ENCODE data around the gene ACYP2. TPM values are rescaled to one million over a fixed set of nuclear protein-coding genes. Genes with fewer than 3 reads are reported as not detected.

The ACYP2 gene
- total RNA-seq, 3 donors from 2014 or later = 19.3 to 39.2 (median 27.8) TPM

- Histone ChIP-seq H3K27me3 (no peaks in the 10 kb centered on the region), H3K36me3 (no peaks in the 10 kb centered on the region), H3K4me1 (no peaks in the 10 kb centered on the region), H3K9me3 (peaks cover 0 to 10% of the 10 kb centered on the region in 2 donors), H3K27ac (no peak overlapping the region), H3K4me3 (no peak overlapping the region)
- no peak for DNase-seq (ENCODE audit: low spot score in 2 of 2)
- intact Hi-C loops (cut with DNase I; ENCODE audit: low total_unique reads) = no loop called here
- TF ChIP-seq, protein P1, sequence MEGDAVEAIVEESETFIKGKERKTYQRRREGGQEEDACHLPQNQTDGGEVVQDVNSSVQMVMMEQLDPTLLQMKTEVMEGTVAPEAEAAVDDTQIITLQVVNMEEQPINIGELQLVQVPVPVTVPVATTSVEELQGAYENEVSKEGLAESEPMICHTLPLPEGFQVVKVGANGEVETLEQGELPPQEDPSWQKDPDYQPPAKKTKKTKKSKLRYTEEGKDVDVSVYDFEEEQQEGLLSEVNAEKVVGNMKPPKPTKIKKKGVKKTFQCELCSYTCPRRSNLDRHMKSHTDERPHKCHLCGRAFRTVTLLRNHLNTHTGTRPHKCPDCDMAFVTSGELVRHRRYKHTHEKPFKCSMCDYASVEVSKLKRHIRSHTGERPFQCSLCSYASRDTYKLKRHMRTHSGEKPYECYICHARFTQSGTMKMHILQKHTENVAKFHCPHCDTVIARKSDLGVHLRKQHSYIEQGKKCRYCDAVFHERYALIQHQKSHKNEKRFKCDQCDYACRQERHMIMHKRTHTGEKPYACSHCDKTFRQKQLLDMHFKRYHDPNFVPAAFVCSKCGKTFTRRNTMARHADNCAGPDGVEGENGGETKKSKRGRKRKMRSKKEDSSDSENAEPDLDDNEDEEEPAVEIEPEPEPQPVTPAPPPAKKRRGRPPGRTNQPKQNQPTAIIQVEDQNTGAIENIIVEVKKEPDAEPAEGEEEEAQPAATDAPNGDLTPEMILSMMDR (IDR thresholded peaks at IDR 0.05) = no peak
- TF ChIP-seq POLR2AphosphoS5 (IDR thresholded peaks at IDR 0.05) (no peak), POLR2A (IDR thresholded peaks at IDR 0.05) (no peak)
These were observed 152.2 kb downstream of the ACYP2 start for GRCh38 chr2:54267577-54267976.

DNA sequence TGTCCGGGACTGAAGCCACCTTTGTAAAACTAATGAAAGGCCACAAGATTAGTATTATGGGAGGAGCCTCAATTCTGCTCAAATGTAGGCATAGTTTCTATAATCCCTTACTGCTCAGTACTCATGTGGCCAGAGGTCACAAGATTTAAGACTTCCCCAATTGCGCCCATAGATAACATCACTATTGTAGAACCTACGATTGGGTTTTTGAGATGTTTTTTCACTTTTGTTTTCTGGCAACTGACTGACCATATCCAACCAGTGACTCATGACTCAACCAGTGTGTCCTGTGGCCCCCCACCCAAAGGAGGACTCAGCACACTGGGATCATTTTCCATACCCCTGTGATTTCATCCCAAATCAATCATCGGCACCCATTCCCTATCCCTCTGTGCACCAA is 155.8 kb downstream of the ACYP2 start:
- no peaks in the 10 kb centered on the region for H3K4me1 ChIP-seq
- DNase-seq (ENCODE audit: low spot score in 2 of 2) = no peak
- TF ChIP-seq POLR2A (IDR thresholded peaks at IDR 0.05) = no peak
- no peak for TF ChIP-seq POLR2AphosphoS5 (IDR thresholded peaks at IDR 0.05)
- TF ChIP-seq, protein P1 (IDR thresholded peaks at IDR 0.05) = no peak
- intact Hi-C loops (cut with DNase I; ENCODE audit: low total_unique reads) = no loop called here
- no peak overlapping the region for H3K4me3 ChIP-seq
- H3K36me3 ChIP-seq = no peaks in the 10 kb centered on the region
- no peaks in the 10 kb centered on the region for H3K27me3 ChIP-seq
- H3K9me3 ChIP-seq = no peaks in the 10 kb centered on the region
- H3K27ac ChIP-seq = no peak overlapping the region

- Histone ChIP-seq H3K27ac (no peak overlapping the region), H3K4me1 (no peaks in the 10 kb centered on the region), H3K36me3 (no peaks in the 10 kb centered on the region), H3K4me3 (no peak overlapping the region), H3K9me3 (no peaks in the 10 kb centered on the region), H3K27me3 (no peaks in the 10 kb centered on the region)
- TF ChIP-seq POLR2AphosphoS5 (IDR thresholded peaks at IDR 0.05) (no peak), POLR2A (IDR thresholded peaks at IDR 0.05) (no peak)
- TF ChIP-seq, protein P1 (IDR thresholded peaks at IDR 0.05) = no peak
- intact Hi-C loops (cut with DNase I; ENCODE audit: low total_unique reads) = no loop called here
- DNase-seq (ENCODE audit: low spot score in 2 of 2) = no peak
These were observed 156.6 kb downstream of the ACYP2 start for GRCh38 chr2:54271843-54272627.

DNA sequence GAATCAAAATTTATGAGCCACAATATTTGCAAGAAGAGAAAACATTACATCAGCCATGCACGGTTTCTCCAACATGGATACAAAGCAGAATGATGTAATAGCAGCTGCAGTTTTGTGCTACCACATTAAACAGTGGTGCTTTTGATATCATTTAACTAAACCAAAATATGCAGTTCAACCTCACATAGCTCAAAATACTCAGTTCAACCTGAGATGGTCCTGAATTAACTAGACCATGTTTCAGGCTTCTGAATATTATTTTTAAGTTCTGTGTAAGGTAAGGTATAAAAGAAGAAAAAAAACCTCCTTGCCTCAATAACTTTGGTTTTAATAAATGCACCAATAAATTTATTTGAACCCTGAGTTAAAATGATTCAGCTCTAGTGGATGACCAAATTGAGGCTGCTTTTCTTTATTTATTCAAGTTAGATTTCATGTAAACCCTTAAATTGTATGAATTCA is 159.4 kb downstream of the ACYP2 start:
- Histone ChIP-seq H3K4me3 (no peak overlapping the region), H3K27ac (no peak overlapping the region), H3K27me3 (no peaks in the 10 kb centered on the region), H3K4me1 (no peaks in the 10 kb centered on the region), H3K36me3 (no peaks in the 10 kb centered on the region), H3K9me3 (no peaks in the 10 kb centered on the region)
- TF ChIP-seq POLR2AphosphoS5 (IDR thresholded peaks at IDR 0.05) (no peak), POLR2A (IDR thresholded peaks at IDR 0.05) (no peak)
- TF ChIP-seq, protein P1 (IDR thresholded peaks at IDR 0.05) = no peak
- intact Hi-C loops (cut with DNase I; ENCODE audit: low total_unique reads) = no loop called here
- DNase-seq (ENCODE audit: low spot score in 2 of 2) = no peak

DNA sequence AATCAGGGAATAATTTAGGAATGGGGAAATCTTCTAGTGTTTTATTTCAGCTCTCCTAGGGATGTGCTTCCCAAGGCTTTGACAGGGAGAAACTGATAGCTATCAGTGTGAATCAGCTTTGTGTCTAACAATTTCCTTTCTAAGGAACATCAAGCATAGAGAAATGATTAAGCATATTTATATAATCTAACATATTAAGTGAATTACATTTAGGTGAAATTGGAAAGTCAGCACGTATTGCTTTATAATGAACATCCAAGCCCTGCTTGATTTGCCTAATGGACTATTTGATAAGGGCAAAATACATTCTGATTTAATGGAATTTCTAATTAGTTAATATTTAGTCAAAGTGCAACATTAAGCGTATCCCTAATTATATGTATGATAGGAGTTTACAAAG is 160.1 kb downstream of the ACYP2 start:
- no peak for DNase-seq (ENCODE audit: low spot score in 2 of 2)
- H3K27me3 ChIP-seq = no peaks in the 10 kb centered on the region
- TF ChIP-seq, protein P1 (IDR thresholded peaks at IDR 0.05) = no peak
- no peak for TF ChIP-seq POLR2A (IDR thresholded peaks at IDR 0.05)
- no peak for TF ChIP-seq POLR2AphosphoS5 (IDR thresholded peaks at IDR 0.05)
- H3K27ac ChIP-seq = no peak overlapping the region
- H3K4me3 ChIP-seq = no peak overlapping the region
- H3K36me3 ChIP-seq = no peaks in the 10 kb centered on the region
- intact Hi-C loops (cut with DNase I; ENCODE audit: low total_unique reads) = no loop called here
- no peaks in the 10 kb centered on the region for H3K9me3 ChIP-seq
- no peaks in the 10 kb centered on the region for H3K4me1 ChIP-seq
